HG02798 (cell line): ENCODE measurements around the gene NEMF.
"Not testable (repeated sequence)": the region's sequence is repeated elsewhere in the genome, so short reads cannot be mapped to it uniquely, and the experiment has no call there.

Experiments used
- ATAC-seq: cut with Tn5 transposase; IDR thresholded peaks from one replicate; pipeline ENCODE4 v1.9.1; 2021; ENCODE audit warnings: mild to moderate bottlenecking; ENCODE audit not compliant: unreplicated experiment, poor library complexity

Gene NEMF

GRCh38 chr14:49852301-49853157, at the start of gene NEMF:
NEMF (minus strand) TSS chr14:49852788; CDS start chr14:49852753, 35 bp downstream.
- ATAC-seq: peak; percentile 86

- no peak for ATAC-seq
Measured at GRCh38 chr14:49900973-49901372, 48.4 kb upstream of the NEMF start.

- ATAC-seq: no peak
Measured at GRCh38 chr14:49898485-49898884, 45.9 kb upstream of the NEMF start.

GRCh38 chr14:49897965-49898364, 45.4 kb upstream of the NEMF start:
- ATAC-seq: no peak

GRCh38 chr14:49897414-49897813, 44.8 kb upstream of the NEMF start:
- no peak for ATAC-seq

- no peak for ATAC-seq
Measured at GRCh38 chr14:49896966-49897365, 44.4 kb upstream of the NEMF start.

- ATAC-seq: not testable (repeated sequence)
Measured at GRCh38 chr14:49896272-49896671, 43.7 kb upstream of the NEMF start.

- ATAC-seq: no peak
Measured at GRCh38 chr14:49895480-49895879, 42.9 kb upstream of the NEMF start.

GRCh38 chr14:49894214-49895107, 41.9 kb upstream of the NEMF start:
- ATAC-seq: not testable (repeated sequence)

GRCh38 chr14:49893309-49894213, 41.0 kb upstream of the NEMF start:
- peak; percentile 47 for ATAC-seq

GRCh38 chr14:49892636-49893308, 40.2 kb upstream of the NEMF start, which contains the start of gene ARF6:
ARF6 (plus strand) TSS chr14:49893082; CDS start chr14:49893737, 655 bp downstream.
- peak; percentile 88 for ATAC-seq

GRCh38 chr14:49892301-49892635, 39.7 kb upstream of the NEMF start:
- peak; percentile 34 for ATAC-seq

GRCh38 chr14:49888293-49888692, 35.7 kb upstream of the NEMF start:
- no peak for ATAC-seq

GRCh38 chr14:49886523-49886922, 33.9 kb upstream of the NEMF start:
- no peak for ATAC-seq

GRCh38 chr14:49882826-49883694, 30.5 kb upstream of the NEMF start:
- ATAC-seq: no peak

- no peak for ATAC-seq
Measured at GRCh38 chr14:49881350-49882001, 28.9 kb upstream of the NEMF start.

- no peak for ATAC-seq
Measured at GRCh38 chr14:49880267-49881064, 27.9 kb upstream of the NEMF start.
